Activated CD4-positive, alpha-beta T cell treated with anti-CD3 and anti-CD28 coated beads, Interleukin-2, Interleukin-4, amounts not matched to agents 100 ng/mL and 50 ng/mL, durations not matched to agents 16 hours and 8 hours (primary cell): ENCODE results near the gene OR5B21.
A peak's percentile ranks its signal among the peaks of the same experiment; 100 is the strongest.

Experiments
- DNase-seq: peaks from one replicate; pipeline ENCODE4 v3.0.0-alpha.2; 2020; ENCODE audit warnings: low spot score

Gene OR5B21

GRCh38 chr11:58508005-58508404, at the start of gene OR5B21:
TSS of gene OR5B21 (minus strand) at chr11:58508105. CDS start at chr11:58508105, 0 bp downstream.
- DNase-seq, result no peak

DNA sequence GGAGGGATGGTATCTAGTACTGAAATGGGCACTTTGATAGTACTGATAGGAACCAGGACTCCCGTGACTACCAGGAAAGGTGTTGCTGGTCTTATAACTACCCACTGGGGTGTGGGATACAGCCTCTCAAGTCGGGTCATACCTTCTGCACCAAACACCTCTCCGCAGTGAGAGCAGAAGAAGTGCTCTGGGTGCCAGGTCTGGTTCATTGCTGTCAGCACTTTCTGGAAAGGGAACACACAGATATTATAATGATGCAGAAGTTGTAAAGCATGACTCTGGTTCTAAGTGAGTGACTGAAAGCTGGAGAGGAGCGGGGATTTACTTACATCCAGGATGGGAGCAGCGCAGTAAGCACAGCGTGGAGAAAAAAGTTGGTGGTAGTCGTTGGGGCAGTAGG, 41.7 kb upstream of the OR5B21 start:
- DNase-seq, result no peak

DNA sequence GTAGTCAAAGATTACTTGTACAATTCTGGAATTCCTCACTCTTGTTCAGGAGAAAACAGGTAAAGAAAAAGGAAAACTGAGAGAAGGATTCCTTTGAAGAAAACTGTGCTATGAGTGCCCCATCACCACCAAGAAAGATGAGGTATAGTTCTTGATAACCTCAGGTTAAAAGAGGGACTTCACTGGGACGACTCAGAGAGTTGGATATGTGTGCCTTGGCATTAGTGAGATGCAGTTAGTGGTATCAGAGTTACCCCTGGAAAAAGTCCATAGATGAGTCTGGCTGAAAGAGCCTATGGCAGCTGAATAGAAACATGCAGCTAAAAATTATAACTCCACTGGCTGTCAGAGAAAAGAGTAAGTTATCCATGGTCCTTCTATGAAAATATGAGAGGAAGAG, 38.9 kb upstream of the OR5B21 start:
- no peak for DNase-seq

- no peak for DNase-seq
Measured at GRCh38 chr11:58531865-58532341, 24.0 kb upstream of the OR5B21 start.

DNA sequence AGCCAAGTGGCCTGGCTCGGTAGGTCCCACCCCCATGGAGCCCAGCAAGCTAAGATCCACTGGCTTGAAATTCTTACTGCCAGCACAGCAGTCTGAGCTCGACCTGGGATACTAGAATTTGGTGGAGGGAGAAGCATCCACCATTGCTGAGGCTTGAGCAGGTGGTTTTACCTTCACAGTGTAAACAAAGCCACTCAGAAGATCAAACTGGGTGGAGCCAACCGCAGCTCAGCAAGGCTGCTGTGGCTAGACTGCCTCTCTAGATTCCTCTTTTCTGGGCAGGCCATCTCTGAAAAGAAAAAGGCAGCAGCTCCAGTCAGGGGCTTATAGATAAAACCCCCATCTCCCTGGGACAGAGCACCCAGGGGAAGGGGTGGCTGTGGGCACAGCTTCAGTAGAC, 22.3 kb upstream of the OR5B21 start:
- no peak for DNase-seq

GRCh38 chr11:58527429-58527828, 19.5 kb upstream of the OR5B21 start:
- no peak for DNase-seq

GRCh38 chr11:58526721-58527120, 18.8 kb upstream of the OR5B21 start:
- no peak for DNase-seq

DNA sequence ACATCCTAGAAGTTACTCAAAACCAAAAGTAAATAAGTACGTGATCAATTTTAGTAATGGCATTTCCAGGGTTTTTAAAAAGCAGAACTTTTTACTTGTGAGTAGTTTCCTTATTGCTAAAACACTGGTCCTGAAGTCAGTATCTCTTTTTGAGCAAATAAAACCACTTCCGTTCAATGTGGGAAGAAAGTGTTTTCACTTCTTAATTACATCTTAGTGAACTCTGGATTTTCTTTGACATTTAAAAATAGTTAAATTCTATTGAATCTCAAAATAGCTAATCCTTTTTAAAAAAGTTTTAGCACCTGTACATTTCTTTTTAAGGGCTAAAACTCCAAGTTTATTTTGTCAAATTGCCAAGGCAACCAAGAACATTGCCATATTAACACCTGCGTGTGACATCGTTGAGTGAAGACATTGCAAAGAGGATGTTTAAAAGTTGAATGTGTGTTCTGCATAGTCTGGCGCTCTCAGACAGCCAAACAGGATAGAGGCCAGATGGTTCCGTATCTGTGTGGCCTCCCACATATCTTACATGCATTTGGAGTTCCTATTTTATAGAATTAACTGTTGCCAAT, 17.2 kb upstream of the OR5B21 start:
- peak; percentile 74 for DNase-seq

GRCh38 chr11:58524232-58525036, 16.5 kb upstream of the OR5B21 start:
- peak; percentile 68 for DNase-seq

DNA sequence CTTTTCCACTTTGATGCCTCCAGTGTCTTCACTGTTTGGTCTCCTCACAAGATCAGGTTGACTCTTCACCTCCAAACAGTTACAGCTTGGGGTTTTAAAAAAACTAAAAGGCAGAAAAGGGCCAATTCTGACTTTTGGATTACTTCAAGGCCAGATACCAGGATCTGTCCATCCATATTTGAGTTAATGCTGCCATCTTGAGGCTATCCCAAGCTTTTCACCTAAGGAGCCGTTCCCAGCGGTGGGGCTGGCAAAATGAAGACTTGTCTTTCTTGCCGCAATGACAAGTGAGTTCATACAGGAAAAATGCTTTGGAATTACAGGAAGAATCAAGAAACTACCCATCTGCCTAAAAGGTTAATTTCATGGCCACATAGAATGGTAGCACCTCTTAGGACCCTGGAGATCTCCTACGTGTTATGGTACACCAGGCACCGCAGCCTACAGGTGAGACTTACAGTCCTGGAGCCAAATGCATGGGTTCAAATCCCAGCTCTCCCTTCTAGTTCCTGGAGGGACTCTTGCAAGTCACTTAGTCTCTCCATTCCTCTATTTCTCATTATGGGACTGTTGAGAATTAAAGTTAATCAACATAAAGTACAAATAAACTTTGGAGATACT, 6.0 kb upstream of the OR5B21 start:
- DNase-seq, result peak; percentile 13

- DNase-seq, result no peak
Measured at GRCh38 chr11:58511636-58512035, 3.7 kb upstream of the OR5B21 start.

GRCh38 chr11:58509748-58510147, 1.8 kb upstream of the OR5B21 start:
- no peak for DNase-seq

- no peak for DNase-seq
Measured at GRCh38 chr11:58508814-58509213, 909 bp upstream of the OR5B21 start.

DNA sequence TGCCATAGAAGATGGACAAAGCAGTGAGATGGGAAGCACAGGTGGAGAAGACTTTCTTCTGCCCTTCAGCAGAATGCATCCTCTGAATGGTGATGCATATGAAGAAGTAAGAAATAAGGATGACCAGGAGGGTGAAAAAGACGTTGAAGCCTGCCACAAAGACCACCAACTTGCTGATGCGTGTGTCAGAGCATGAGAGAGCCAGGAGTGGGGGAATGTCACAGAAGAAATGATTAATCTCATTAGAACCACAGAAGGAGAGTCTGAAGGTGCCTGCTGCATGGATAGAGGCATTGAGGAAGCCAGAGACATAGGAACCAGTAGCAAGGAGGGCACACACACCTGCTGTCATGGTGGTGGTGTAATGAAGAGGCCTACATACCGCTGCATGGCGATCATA, 550 bp downstream of the OR5B21 start:
- DNase-seq, result no peak

DNA sequence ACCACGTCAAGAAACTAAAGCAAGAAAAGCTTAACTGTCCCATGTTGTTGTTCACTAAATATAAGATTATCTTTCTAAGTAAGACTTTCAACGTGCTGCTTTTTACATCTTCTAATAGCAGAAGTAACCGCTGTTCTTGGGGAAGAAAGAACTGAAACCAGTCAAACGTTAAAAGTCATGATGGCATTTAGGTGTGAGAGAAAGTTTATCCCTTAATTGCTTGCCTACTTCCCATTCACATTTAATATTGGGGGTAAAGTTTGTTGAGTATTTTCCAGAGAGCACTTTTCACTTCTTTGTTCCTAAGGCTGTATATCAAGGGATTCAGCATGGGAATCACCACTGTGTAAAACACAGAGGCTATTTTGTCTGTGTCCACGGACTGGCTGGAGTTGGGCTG, 970 bp downstream of the OR5B21 start:
- no peak for DNase-seq

DNA sequence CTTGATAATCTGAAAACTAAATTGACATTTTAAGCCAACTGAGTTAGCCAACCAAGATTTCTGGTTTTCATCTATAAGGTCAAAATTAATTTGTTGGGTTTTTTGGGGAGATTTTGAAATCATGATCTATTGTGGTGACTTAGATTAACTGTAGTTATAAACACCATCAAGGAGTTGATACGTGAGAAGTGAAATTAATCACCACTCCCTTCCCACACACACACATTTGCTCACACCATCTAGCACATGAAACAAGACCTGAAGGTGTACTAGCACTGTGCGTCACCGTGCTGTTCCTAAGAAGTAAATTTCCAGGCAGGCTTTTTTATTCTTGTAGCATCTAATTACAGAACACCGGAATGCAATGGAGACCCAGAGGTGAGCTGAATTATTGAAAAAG, 2.1 kb downstream of the OR5B21 start:
- DNase-seq, result peak; percentile 2

GRCh38 chr11:58504232-58504631, 3.7 kb downstream of the OR5B21 start:
- no peak for DNase-seq

DNA sequence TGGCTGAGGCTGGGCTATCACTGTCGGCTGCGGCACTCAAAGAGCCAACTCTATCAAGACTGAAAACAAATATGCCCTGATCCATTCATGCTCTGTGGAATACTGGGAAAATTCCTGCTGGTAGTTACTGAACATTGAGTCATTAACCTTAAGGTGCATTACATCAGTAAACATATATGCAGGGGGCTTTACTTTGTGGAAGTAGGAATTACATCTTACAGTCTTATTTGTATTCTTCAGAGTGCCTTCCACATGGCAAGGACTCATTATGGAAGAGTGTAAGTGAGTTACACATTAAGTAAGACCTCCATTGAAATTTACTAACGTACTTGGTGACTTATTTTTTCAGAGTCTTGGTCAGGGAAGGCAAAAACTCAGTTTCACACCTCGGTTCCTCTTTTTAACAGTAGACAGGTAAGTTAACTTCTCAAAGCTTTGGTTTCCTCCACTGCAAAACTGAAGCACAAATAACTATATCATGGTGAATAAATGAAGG, 4.5 kb downstream of the OR5B21 start:
- no peak for DNase-seq

- DNase-seq, result no peak
Measured at GRCh38 chr11:58502004-58502403, 5.9 kb downstream of the OR5B21 start.

GRCh38 chr11:58498464-58498863, 9.4 kb downstream of the OR5B21 start:
- DNase-seq, result no peak

GRCh38 chr11:58497951-58498350, 10.0 kb downstream of the OR5B21 start:
- no peak for DNase-seq

- DNase-seq, result no peak
Measured at GRCh38 chr11:58495906-58496305, 12.0 kb downstream of the OR5B21 start.

- DNase-seq, result no peak
Measured at GRCh38 chr11:58494101-58494500, 13.8 kb downstream of the OR5B21 start.
